ENCODE results near the gene FHIT.

- no peak for TF ChIP-seq CTCF (IDR thresholded peaks at IDR 0.05)
- no peak for TF ChIP-seq EP300 (IDR thresholded peaks at IDR 0.05)
Observed at GRCh38 chr3:59759298-59760031, 1491.8 kb downstream of the FHIT start.
